Activated CD8-positive, alpha-beta T cell treated with anti-CD3 and anti-CD28 coated beads for 36 hours (primary cell): ENCODE data around the gene TMEM273. TPM values are rescaled to one million over a fixed set of nuclear protein-coding genes. Genes with fewer than 3 reads are reported as not detected.

Source experiments
- ATAC-seq: fragments of 200-7000 bp; cut with Tn5 transposase; one replicate; pipeline ENCODE4 v1.10.0; 2021; ENCODE audit warnings: mild to moderate bottlenecking, moderate library complexity
- CTCF ChIA-PET: fragments of 350-600 bp; sonication (Branson Sonifier 250); formaldehyde crosslinking; loops from one replicate; lab custom pipeline; 2021; ENCODE audit warnings: antibody characterized with exemption; lab: Charles Lee
- POLR2A ChIA-PET: fragments of 350-600 bp; sonication (Branson Sonifier 250); formaldehyde crosslinking; loops from one replicate; lab custom pipeline; 2021; ENCODE audit warnings: antibody characterized with exemption; lab: Charles Lee
- DNase-seq: peaks from one replicate; pipeline ENCODE4 v3.0.0-alpha.2; 2020
- H3K27ac Mint-ChIP-seq: one replicate; pipeline ENCODE4 v1.8.0; 2021; ENCODE audit warnings: mild to moderate bottlenecking, mixed read lengths
- H3K27me3 Mint-ChIP-seq: one replicate; pipeline ENCODE4 v1.8.0; 2021; ENCODE audit warnings: mixed read lengths
- H3K36me3 Mint-ChIP-seq: one replicate; pipeline ENCODE4 v1.8.0; 2021; ENCODE audit warnings: low read depth, mixed read lengths
- H3K4me1 Mint-ChIP-seq: one replicate; pipeline ENCODE4 v1.8.0; 2021; ENCODE audit warnings: low read depth, mixed read lengths
- H3K4me3 Mint-ChIP-seq: one replicate; pipeline ENCODE4 v1.8.0; 2021; ENCODE audit warnings: mild to moderate bottlenecking, moderate library complexity, mixed read lengths
- H3K9me3 Mint-ChIP-seq: one replicate; pipeline ENCODE4 v1.8.0; 2021; ENCODE audit warnings: mixed read lengths
- CTCF ChIP-seq: fragments of 200-600 bp; IDR thresholded peaks from one replicate; pipeline ENCODE4 v1.8.0; 2022; ENCODE audit warnings: antibody characterized with exemption, mild to moderate bottlenecking
- intact Hi-C: fragments of 100-400 bp; cut with micrococcal nuclease; formaldehyde crosslinking; loops from one replicate; pipeline ENCODE4 v1.10.0; 2022
- total RNA-seq, 2 experiments: library from RNA; stranded (reverse); gene quantifications; one replicate each; pipeline ENCODE4 v1.2.3, GENCODE V29; 2021

TMEM273 gene
- total RNA-seq, 2 experiments from 2014 or later: 16.6 to 19.0 TPM

GRCh38 chr10:49172777-49173132 is 15.4 kb downstream of the TMEM273 start:
- POLR2A ChIA-PET: interaction anchor here (1.4 kb wide), 1 partner anchor 8 kb away, joined by 5 read pairs; no protein-coding TSS in a partner anchor
- H3K4me1 Mint-ChIP-seq: peaks cover 19% of the 10 kb centered on the region
- TF ChIP-seq CTCF: no peak
- CTCF ChIA-PET: interaction anchor here (1.2 kb wide), 1 partner anchor 192 kb away, joined by 3 read pairs; no protein-coding TSS in a partner anchor
- intact Hi-C loops: no loop called here
- no peaks in the 10 kb centered on the region for H3K27me3 Mint-ChIP-seq
- ATAC-seq (no peak), DNase-seq (no peak)
- H3K36me3 Mint-ChIP-seq: peaks cover 2% of the 10 kb centered on the region
- H3K27ac Mint-ChIP-seq: no peak overlapping the region
- H3K4me3 Mint-ChIP-seq: no peak overlapping the region
- H3K9me3 Mint-ChIP-seq: no peaks in the 10 kb centered on the region

- H3K4me3 Mint-ChIP-seq: no peak overlapping the region
Observed at GRCh38 chr10:49172061-49172776, 16.0 kb downstream of the TMEM273 start.

GRCh38 chr10:49171326-49172060 is 16.7 kb downstream of the TMEM273 start:
- ATAC-seq (no peak), DNase-seq (no peak)
- TF ChIP-seq CTCF: no peak
- intact Hi-C loops: no loop called here
- Mint-ChIP-seq H3K27me3 (no peaks in the 10 kb centered on the region), H3K27ac (no peak overlapping the region), H3K36me3 (peaks cover 2% of the 10 kb centered on the region), H3K4me1 (peaks cover 11% of the 10 kb centered on the region), H3K9me3 (no peaks in the 10 kb centered on the region), H3K4me3 (no peak overlapping the region)
- CTCF ChIA-PET: interaction anchor here (1.0 to 1.2 kb wide), 3 partner anchors 30 to 513 kb away, joined by 3 read pairs; no protein-coding TSS in a partner anchor
- POLR2A ChIA-PET: no interaction called here

More at GRCh38 chr10:49172061-49172776, 16.0 kb downstream of the TMEM273 start:
- intact Hi-C loops: no loop called here
- Mint-ChIP-seq H3K27ac (no peak overlapping the region), H3K9me3 (no peaks in the 10 kb centered on the region), H3K4me1 (peaks cover 14% of the 10 kb centered on the region), H3K36me3 (peaks cover 2% of the 10 kb centered on the region), H3K27me3 (no peaks in the 10 kb centered on the region)
- no peak for TF ChIP-seq CTCF
- DNase-seq: no peak
- ChIA-PET CTCF (interaction anchor here (1.2 kb wide), 1 partner anchor 192 kb away, joined by 3 read pairs; no protein-coding TSS in a partner anchor), POLR2A (no interaction called here)
- ATAC-seq: no peak

GRCh38 chr10:49170632-49171325 is 17.4 kb downstream of the TMEM273 start:
- intact Hi-C loops: no loop called here
- Mint-ChIP-seq H3K4me1 (peaks cover 7% of the 10 kb centered on the region), H3K36me3 (peaks cover 2% of the 10 kb centered on the region), H3K4me3 (no peak overlapping the region), H3K27ac (no peak overlapping the region), H3K27me3 (no peaks in the 10 kb centered on the region), H3K9me3 (no peaks in the 10 kb centered on the region)
- CTCF ChIA-PET: interaction anchor here (1.0 kb wide), 2 partner anchors 31 to 512 kb away, joined by 3 read pairs; no protein-coding TSS in a partner anchor
- ATAC-seq: peak; percentile 34
- DNase-seq: no peak
- POLR2A ChIA-PET: no interaction called here
- no peak for TF ChIP-seq CTCF
